Stimulated activated naive B cell treated with anti-CD40 and anti-IgM and Interleukin-4, amounts not matched to agents 10 μg/mL and 1 μg/mL and 100 μg/mL, for 72 hours (primary cell): ENCODE measurements around the gene OR2C1.

Experiments
- ATAC-seq, 2 donors: fragments of 150-1000 bp; cut with Tn5 transposase; replicated peaks; 2 replicates each; pipeline ENCODE4 v1.10.0; 2021; ENCODE audit warnings: moderate library complexity in 1 of 2
- DNase-seq: peaks from one replicate; pipeline ENCODE4 v3.0.0; 2021
- H3K27ac Mint-ChIP-seq: one replicate; pipeline ENCODE4 v1.8.0; 2022; ENCODE audit warnings: mild to moderate bottlenecking, mixed read lengths
- H3K27me3 Mint-ChIP-seq, 2 donors: one replicate each; pipeline ENCODE4 v1.8.0; 2022; ENCODE audit warnings: mixed read lengths in 2 of 2
- H3K36me3 Mint-ChIP-seq, 2 donors: one replicate each; pipeline ENCODE4 v1.8.0; 2022; ENCODE audit warnings: mixed read lengths in 2 of 2, mild to moderate bottlenecking in 1 of 2
- H3K4me1 Mint-ChIP-seq, 2 donors: one replicate each; pipeline ENCODE4 v1.8.0; 2022; ENCODE audit warnings: mixed read lengths in 2 of 2, mild to moderate bottlenecking in 1 of 2
- H3K4me3 Mint-ChIP-seq, 2 donors: one replicate each; pipeline ENCODE4 v1.8.0; 2022; ENCODE audit warnings: mild to moderate bottlenecking in 2 of 2, mixed read lengths in 2 of 2, moderate library complexity in 1 of 2
- H3K9me3 Mint-ChIP-seq, 2 donors: one replicate each; pipeline ENCODE4 v1.8.0; 2022; ENCODE audit warnings: mixed read lengths in 2 of 2, mild to moderate bottlenecking in 1 of 2

Gene OR2C1

DNA sequence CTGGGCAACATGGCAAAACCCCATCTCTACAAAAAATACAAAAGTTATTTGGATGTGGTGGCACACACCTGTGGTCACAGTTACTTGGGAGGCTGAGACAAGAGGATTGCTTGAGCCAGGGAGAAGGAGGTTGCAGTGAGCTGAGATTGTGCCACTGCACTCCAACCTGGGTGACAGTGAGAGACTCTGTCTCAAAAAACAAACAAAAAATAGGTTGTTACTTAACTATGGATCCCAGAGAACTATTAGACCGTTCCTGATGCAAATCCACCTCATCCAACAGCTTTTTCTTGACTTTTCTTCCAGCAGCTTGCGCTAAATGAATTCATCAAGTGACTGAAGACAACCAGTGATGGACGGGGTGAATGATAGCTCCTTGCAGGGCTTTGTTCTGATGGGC, at the start of gene OR2C1:
Gene OR2C1, plus strand, starts transcription at position 301 of the 400 bp plus-strand sequence. Its CDS starts 52 bp downstream, at position 353.
- no peak for DNase-seq
- no peak within 1 kb of the TSS for H3K27ac Mint-ChIP-seq
- peaks cover 0 to 3% of the 10 kb centered on the region in 2 donors for H3K4me1 Mint-ChIP-seq
- no peak for ATAC-seq
- H3K36me3 Mint-ChIP-seq: peaks cover 22 to 36% of the 10 kb centered on the region in 2 donors
- peaks cover 12 to 13% of the 10 kb centered on the region in 2 donors for H3K9me3 Mint-ChIP-seq
- H3K4me3 Mint-ChIP-seq: no peak within 1 kb of the TSS
- H3K27me3 Mint-ChIP-seq: peaks cover 11 to 18% of the 10 kb centered on the region in 2 donors

DNA sequence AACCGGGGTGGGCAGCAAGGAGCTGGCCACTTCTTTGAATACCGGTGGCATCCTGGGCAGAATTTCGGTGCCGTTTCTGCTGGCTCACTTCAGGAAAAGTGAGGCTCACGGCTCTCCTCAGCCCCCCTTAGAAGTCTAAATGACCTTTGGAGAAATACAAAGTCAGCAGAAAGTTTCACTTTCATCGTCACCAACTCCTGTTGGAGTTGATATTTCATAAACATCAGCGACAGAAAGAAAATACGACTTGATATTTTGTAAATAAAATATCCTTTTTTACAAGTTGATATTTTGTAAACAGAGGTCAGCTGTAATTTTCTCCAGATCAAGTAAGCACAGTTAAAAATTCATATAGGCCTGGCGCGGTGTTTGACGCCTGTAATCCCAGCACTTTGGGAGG, 49.6 kb upstream of the OR2C1 start:
- peaks cover 60 to 62% of the 10 kb centered on the region in 2 donors for H3K36me3 Mint-ChIP-seq
- no peaks in the 10 kb centered on the region for H3K27me3 Mint-ChIP-seq
- DNase-seq (no peak), ATAC-seq (no peak)
- peaks cover 11 to 15% of the 10 kb centered on the region in 2 donors for H3K9me3 Mint-ChIP-seq
- peaks cover 14 to 15% of the 10 kb centered on the region in 2 donors for H3K4me1 Mint-ChIP-seq
- H3K27ac Mint-ChIP-seq: peak overlapping the region; percentile 95
- H3K4me3 Mint-ChIP-seq: peak overlapping the region; percentile 85 to 90

DNA sequence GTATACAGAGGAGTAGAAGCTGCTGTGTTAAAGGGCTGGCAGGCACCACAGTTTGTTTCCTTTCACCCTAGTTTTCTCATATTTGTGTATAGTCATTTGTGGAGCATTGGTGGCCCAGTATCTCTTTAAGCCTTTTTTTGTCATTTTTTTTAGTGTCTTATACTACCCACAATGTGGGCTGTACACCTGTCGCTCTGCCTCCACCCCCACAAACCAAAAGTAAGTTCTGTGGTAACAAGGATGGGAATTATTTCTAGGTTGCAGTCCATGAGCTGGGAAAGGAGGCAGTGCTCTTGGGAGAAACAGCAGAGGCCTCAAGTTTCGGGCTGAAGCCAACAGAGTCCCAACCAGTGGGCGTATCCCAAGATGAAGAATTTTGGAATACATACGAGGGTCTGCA, 44.2 kb upstream of the OR2C1 start:
- no peaks in the 10 kb centered on the region for H3K27me3 Mint-ChIP-seq
- DNase-seq (no peak), ATAC-seq (no peak)
- H3K4me1 Mint-ChIP-seq: peaks cover 0 to 5% of the 10 kb centered on the region in 2 donors
- peaks cover 92 to 93% of the 10 kb centered on the region in 2 donors for H3K36me3 Mint-ChIP-seq
- H3K4me3 Mint-ChIP-seq: no peak overlapping the region
- H3K27ac Mint-ChIP-seq: no peak overlapping the region
- H3K9me3 Mint-ChIP-seq: peaks cover 41 to 43% of the 10 kb centered on the region in 2 donors

DNA sequence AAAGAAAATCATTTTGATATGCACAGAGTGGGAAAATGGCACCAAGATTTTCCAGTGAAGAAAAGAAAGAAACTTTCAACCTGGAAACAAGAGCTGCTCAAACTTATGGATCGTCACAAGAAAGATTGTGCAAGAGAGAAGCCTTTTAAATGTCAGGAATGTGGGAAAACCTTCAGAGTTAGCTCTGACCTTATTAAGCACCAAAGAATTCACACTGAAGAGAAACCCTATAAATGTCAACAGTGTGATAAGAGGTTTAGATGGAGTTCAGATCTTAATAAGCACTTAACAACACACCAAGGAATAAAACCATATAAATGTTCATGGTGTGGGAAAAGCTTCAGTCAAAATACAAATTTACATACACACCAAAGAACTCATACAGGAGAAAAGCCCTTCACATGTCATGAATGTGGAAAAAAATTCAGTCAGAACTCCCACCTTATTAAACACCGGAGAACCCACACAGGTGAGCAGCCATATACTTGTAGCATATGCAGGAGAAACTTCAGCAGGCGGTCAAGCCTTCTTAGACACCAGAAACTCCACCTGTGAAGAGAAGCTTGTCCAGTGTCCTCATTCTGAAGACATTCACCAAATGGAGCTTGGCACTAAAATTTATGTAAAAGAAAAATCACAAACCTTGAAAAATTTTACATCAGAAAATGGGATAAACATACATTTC, 38.2 kb upstream of the OR2C1 start:
- Mint-ChIP-seq H3K27me3 (no peaks in the 10 kb centered on the region), H3K27ac (peak overlapping the region; percentile 69), H3K9me3 (peaks cover 53 to 56% of the 10 kb centered on the region in 2 donors), H3K4me1 (no peaks in the 10 kb centered on the region), H3K4me3 (no peak overlapping the region), H3K36me3 (peaks cover 79 to 86% of the 10 kb centered on the region in 2 donors)
- no peak for ATAC-seq
- DNase-seq: no peak

DNA sequence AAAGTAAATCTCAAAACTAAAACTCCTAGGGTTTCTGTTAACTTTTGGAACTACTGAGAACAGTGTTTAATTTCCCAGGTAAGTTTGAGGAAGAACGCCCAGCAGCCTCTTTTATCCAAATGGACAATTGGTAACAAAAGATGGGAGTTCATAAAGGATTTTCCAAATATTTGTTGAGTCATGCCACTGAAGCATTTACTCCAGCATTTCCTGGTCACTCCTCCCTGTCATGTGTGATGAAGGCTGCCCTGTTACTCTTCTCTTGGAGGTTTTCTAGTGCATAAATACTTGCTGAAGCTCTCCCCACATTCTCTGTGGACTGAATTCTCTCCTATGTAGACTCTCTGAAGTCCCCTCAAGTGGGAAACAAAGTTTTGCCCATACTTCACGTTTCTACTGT, 33.9 kb upstream of the OR2C1 start:
- Mint-ChIP-seq H3K4me3 (no peak overlapping the region), H3K36me3 (peaks cover 58 to 62% of the 10 kb centered on the region in 2 donors), H3K9me3 (peaks cover 33 to 35% of the 10 kb centered on the region in 2 donors), H3K27ac (no peak overlapping the region), H3K27me3 (no peaks in the 10 kb centered on the region), H3K4me1 (no peaks in the 10 kb centered on the region)
- DNase-seq: no peak
- ATAC-seq: no peak

DNA sequence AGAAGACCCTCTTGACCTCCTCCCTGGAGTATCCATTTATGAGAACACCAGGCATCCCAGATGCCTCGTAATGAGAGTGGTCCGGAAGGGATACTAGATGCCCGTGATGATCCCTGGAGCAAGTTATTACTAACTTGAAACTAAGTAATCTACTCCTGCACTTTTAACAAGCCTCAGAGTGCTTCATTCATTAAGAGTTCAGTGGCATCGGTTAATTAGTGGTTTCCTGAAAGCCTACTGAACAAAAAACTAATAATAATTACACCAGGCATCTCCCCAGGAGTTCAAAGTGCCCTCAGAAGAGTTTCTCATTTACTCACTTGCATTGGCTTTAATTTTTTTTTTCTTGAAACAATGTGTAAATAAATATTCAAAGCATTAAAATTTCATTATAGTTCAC, 28.2 kb upstream of the OR2C1 start:
- Mint-ChIP-seq H3K27me3 (no peaks in the 10 kb centered on the region), H3K9me3 (peaks cover 10 to 20% of the 10 kb centered on the region in 2 donors), H3K36me3 (peaks cover 25 to 37% of the 10 kb centered on the region in 2 donors), H3K4me3 (no peak overlapping the region), H3K4me1 (peaks cover 0 to 2% of the 10 kb centered on the region in 2 donors), H3K27ac (no peak overlapping the region)
- ATAC-seq (no peak), DNase-seq (no peak)

DNA sequence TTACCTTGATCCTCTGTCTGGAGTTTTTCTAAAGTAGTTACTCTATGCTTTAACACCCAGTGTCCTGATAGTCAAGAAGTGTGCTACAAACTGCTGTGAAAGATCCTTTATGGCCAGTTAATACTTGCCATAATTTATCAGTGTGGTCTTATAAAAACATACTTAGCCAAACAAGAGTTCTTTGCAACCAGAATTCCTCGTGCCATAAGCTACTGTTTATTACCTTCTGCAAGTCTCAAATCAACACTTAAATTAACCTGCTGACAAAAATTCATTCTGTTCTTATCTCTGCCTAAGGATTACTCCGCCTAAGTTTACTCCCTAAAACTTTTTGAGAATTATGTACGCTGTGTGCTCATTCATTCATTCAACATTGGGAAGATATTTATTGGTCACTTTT, 27.6 kb upstream of the OR2C1 start:
- Mint-ChIP-seq H3K4me3 (no peak overlapping the region), H3K9me3 (peaks cover 10 to 16% of the 10 kb centered on the region in 2 donors), H3K27ac (no peak overlapping the region), H3K27me3 (no peaks in the 10 kb centered on the region), H3K4me1 (peaks cover 0 to 2% of the 10 kb centered on the region in 2 donors), H3K36me3 (peaks cover 22 to 34% of the 10 kb centered on the region in 2 donors)
- no peak for DNase-seq
- no peak for ATAC-seq

DNA sequence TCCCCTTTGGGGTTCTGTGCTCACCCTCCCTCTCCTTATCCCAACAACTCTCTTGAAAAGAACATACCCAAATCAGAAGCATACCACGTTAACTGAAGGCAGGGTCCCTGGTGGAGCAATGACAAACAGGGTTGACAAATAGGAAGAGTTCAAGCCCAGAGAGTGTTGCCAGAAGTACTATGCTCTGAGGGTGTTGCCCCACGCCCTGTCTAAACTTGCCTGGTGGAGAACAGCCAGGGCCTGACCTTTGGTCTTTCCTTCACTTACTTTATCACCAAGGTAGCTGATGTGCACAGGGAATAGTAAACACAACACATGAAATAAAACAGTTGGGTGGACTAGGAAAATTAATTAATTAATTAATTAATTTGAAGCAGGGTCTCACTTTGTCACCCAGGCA, 27.0 kb upstream of the OR2C1 start:
- no peak overlapping the region for H3K4me3 Mint-ChIP-seq
- peaks cover 20 to 32% of the 10 kb centered on the region in 2 donors for H3K36me3 Mint-ChIP-seq
- H3K27ac Mint-ChIP-seq: no peak overlapping the region
- DNase-seq: no peak
- H3K27me3 Mint-ChIP-seq: no peaks in the 10 kb centered on the region
- H3K4me1 Mint-ChIP-seq: peaks cover 0 to 2% of the 10 kb centered on the region in 2 donors
- no peak for ATAC-seq
- H3K9me3 Mint-ChIP-seq: peaks cover 10 to 16% of the 10 kb centered on the region in 2 donors

DNA sequence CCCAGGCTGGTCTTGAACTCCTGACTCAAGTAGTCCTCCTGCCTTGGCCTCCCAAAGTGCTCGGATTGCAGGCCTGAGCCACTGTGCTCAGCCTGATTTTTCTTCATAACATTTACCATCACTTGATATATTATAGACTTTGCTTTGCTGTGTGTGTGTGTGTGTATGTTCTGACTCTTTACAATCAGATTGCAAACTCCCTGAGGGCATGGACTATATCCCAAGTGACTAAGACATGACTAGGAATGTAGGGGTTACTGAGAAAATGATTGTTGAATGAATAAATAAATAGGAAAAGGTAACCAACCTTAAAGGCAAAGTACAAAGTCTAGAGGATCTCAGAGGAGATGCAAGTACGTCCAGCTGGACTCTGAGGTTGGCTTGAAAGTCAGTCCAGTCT, 9.6 kb upstream of the OR2C1 start:
- Mint-ChIP-seq H3K27me3 (no peaks in the 10 kb centered on the region), H3K4me1 (peaks cover 0 to 2% of the 10 kb centered on the region in 2 donors), H3K36me3 (peaks cover 9 to 13% of the 10 kb centered on the region in 2 donors), H3K27ac (no peak overlapping the region), H3K4me3 (no peak overlapping the region), H3K9me3 (no peaks in the 10 kb centered on the region)
- no peak for ATAC-seq
- no peak for DNase-seq

DNA sequence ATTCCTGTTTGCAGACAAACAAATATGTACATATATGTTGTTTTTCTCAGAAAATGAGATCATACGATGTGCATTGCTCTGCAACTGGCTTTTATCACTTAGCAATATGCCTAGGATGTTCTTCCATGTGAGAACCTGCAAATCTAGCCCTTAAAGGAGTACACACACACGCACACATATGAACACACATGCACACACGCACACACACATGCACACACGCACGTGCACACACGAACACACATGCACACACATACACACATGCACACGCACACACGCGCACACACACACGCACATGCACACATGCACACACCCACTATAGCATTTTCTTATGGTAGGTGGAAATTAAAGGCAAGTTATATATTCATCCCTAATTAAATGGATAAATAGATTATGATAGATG, 8.1 kb upstream of the OR2C1 start:
- DNase-seq (no peak), ATAC-seq (no peak)
- Mint-ChIP-seq H3K27ac (no peak overlapping the region), H3K9me3 (no peaks in the 10 kb centered on the region), H3K4me3 (no peak overlapping the region), H3K4me1 (peaks cover 0 to 2% of the 10 kb centered on the region in 2 donors), H3K36me3 (peaks cover 13% of the 10 kb centered on the region in 2 donors), H3K27me3 (no peaks in the 10 kb centered on the region)

DNA sequence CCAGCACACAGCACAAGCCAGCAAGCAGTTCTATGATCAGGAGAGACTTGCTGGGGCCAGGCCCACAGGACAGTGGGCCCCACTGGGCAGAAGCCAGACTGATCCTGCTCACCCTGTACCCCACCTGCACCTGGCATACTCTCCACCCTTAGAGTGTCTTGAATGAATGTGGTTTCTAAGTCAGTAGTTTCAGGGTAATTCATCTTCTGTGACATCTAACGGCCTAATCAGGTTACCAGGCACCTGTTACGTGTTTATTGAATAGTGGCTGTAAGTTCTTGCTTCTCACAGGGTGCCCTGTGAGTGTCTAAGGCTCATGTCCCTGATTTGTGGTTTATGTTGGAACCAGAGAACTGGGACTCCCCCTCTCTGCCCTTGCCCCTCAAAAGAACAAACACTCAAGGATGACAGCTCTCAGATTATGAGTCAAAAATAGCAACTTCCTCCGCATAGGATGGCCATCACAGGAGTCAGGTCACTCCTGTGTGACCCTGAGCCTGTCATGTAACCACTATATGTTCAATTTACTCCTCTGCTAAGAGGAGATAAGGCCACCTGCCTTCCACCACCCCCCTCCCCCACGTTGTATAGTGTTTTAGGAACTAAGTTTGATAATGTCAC, 7.0 kb upstream of the OR2C1 start:
- H3K4me3 Mint-ChIP-seq: no peak overlapping the region
- H3K4me1 Mint-ChIP-seq: peaks cover 0 to 4% of the 10 kb centered on the region in 2 donors
- peak; percentile 63 to 81 for ATAC-seq

DNA sequence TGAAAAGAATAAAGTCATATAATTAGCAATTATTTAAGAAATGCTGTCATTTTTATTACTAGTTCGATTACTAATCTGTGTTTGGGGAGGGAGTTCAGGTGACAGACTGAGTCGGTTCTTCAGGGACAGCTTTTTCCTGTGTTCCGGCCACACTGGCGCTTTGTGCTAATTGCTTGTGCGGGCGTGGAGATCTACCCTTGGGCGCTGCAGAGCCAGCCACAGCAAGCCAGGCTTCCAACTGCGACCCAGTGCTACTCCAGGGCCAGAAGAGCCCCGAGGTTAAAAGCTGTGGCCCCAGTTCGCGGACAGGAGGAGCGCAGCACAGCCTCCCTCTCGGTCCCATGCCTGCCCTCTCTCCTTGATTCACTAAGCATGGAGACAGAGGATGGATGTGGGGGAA, 6.5 kb upstream of the OR2C1 start:
- Mint-ChIP-seq H3K4me1 (peaks cover 0 to 5% of the 10 kb centered on the region in 2 donors), H3K4me3 (no peak overlapping the region), H3K9me3 (no peaks in the 10 kb centered on the region), H3K27me3 (no peaks in the 10 kb centered on the region), H3K27ac (peak overlapping the region; percentile 1), H3K36me3 (peaks cover 16 to 18% of the 10 kb centered on the region in 2 donors)
- no peak for ATAC-seq
- DNase-seq: no peak

More for the DNA sequence above, 7.0 kb upstream of the OR2C1 start:
- Mint-ChIP-seq H3K9me3 (no peaks in the 10 kb centered on the region), H3K27me3 (no peaks in the 10 kb centered on the region), H3K36me3 (peaks cover 15 to 16% of the 10 kb centered on the region in 2 donors), H3K27ac (no peak overlapping the region)
- no peak for DNase-seq

DNA sequence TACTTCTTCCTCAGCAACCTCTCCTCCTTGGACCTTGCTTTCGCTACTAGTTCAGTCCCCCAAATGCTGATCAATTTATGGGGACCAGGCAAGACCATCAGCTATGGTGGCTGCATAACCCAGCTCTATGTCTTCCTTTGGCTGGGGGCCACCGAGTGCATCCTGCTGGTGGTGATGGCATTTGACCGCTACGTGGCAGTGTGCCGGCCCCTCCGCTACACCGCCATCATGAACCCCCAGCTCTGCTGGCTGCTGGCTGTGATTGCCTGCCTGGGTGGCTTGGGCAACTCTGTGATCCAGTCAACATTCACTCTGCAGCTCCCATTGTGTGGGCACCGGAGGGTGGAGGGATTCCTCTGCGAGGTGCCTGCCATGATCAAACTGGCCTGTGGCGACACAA, 429 bp downstream of the OR2C1 start:
- no peak overlapping the region for H3K27ac Mint-ChIP-seq
- H3K4me3 Mint-ChIP-seq: no peak overlapping the region
- peaks cover 13 to 15% of the 10 kb centered on the region in 2 donors for H3K9me3 Mint-ChIP-seq
- H3K36me3 Mint-ChIP-seq: peaks cover 22 to 38% of the 10 kb centered on the region in 2 donors
- peaks cover 0 to 3% of the 10 kb centered on the region in 2 donors for H3K4me1 Mint-ChIP-seq
- ATAC-seq: no peak
- H3K27me3 Mint-ChIP-seq: peaks cover 15 to 21% of the 10 kb centered on the region in 2 donors
- no peak for DNase-seq

DNA sequence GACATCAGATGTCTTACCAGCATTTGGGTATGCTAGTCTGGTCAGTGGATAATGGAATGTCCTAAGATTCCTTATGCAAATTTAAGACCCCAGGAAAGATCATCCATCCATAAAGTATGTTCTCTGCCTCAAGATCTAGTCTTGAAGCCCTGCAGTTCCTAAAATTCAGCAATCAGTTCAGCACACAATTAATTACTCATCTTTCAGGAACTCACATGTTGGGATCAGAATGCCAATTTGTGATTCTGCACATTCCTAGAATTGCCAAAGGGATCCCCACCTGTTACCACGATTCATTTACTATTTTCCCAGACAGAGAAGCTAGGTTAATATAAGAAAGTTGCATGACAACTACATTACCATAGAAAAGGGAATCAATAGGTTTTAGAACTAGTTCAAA, 3.2 kb downstream of the OR2C1 start:
- Mint-ChIP-seq H3K9me3 (peaks cover 15 to 17% of the 10 kb centered on the region in 2 donors), H3K36me3 (peaks cover 15 to 38% of the 10 kb centered on the region in 2 donors), H3K4me3 (no peak overlapping the region), H3K27ac (no peak overlapping the region), H3K27me3 (peaks cover 24 to 38% of the 10 kb centered on the region in 2 donors), H3K4me1 (no peaks in the 10 kb centered on the region)
- DNase-seq: no peak
- no peak for ATAC-seq

DNA sequence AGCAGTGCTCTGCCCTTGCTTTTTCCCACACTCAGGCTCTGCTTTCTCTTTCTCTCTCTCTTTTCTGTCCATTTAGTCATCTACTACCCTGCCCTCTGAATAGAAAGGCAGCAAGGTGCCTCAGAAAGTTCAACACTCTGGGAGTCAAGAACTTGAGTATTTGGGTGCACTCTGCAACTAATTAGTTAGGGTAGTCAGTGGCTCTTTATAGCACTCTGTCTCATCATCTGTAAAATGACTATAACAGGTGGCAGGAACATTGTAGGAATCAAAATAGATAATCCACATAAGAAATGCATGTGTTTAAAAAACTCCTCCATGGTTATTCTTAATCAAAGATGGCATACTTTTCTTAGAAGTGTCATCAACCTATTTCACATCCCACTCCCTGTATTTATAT, 7.2 kb downstream of the OR2C1 start:
- Mint-ChIP-seq H3K27ac (no peak overlapping the region), H3K27me3 (peaks cover 24 to 38% of the 10 kb centered on the region in 2 donors), H3K9me3 (peaks cover 15 to 21% of the 10 kb centered on the region in 2 donors), H3K36me3 (peaks cover 21 to 35% of the 10 kb centered on the region in 2 donors), H3K4me1 (peaks cover 7 to 9% of the 10 kb centered on the region in 2 donors), H3K4me3 (no peak overlapping the region)
- no peak for DNase-seq
- ATAC-seq: no peak
